B cell (primary cell): Measurements from ENCODE around the gene CREB3. TPM values are rescaled to one million over a fixed set of nuclear protein-coding genes. Genes with fewer than 3 reads are reported as not detected.
A peak's percentile ranks its signal among the peaks of the same experiment; 100 is the strongest.

ENCODE experiments used
- ATAC-seq: fragments of 200-7000 bp; cut with Tn5 transposase; one replicate; pipeline ENCODE4 v1.10.0; 2021; ENCODE audit warnings: low read depth, mild to moderate bottlenecking, moderate number of reproducible peaks, moderate library complexity
- CTCF ChIA-PET: fragments of 350-600 bp; sonication (Branson Sonifier 250); formaldehyde crosslinking; loops from one replicate; lab custom pipeline; 2021; ENCODE audit warnings: antibody characterized with exemption, inconsistent platforms; lab: Charles Lee
- POLR2A ChIA-PET: fragments of 350-600 bp; sonication (Branson Sonifier 250); formaldehyde crosslinking; loops from one replicate; lab custom pipeline; 2021; ENCODE audit warnings: antibody characterized with exemption; lab: Charles Lee
- DNase-seq: peaks from one replicate; pipeline ENCODE4 v3.0.0; 2013
- H2AFZ ChIP-seq: 2 replicates; pipeline ENCODE4 v1.6.1; 2012; ENCODE audit warnings: mild to moderate bottlenecking, low read depth, low read length; ENCODE audit not compliant: insufficient read depth, poor library complexity, severe bottlenecking
- H3K27ac ChIP-seq, 2 donors: 1 replicate in 1 of 2; 2 replicates in 1 of 2; pipeline ENCODE4 v1.5.1; 2012 to 2013; ENCODE audit warnings: low read length in 2 of 2, mild to moderate bottlenecking in 2 of 2, moderate library complexity in 1 of 2
- H3K27me3 ChIP-seq, 4 experiments: fragments of 200-600 bp in 1 of 4; sonication (generic) in 1 of 4; replicated peaks in 1 of 4; 1 replicate in 2 of 4; 2 replicates in 2 of 4; pipeline versions ENCODE4 v1.6.1 to v1.7.0; 2013 to 2016; ENCODE audit warnings: low read length in 3 of 4, mild to moderate bottlenecking in 2 of 4, mixed read lengths in 1 of 4, moderate library complexity in 1 of 4; ENCODE audit not compliant: insufficient read depth in 4 of 4, control insufficient read depth in 3 of 4; ENCODE audit errors: control extremely low read depth in 1 of 4
- H3K36me3 ChIP-seq, 2 experiments: replicated peaks in 1 of 2; 1 replicate in 1 of 2; 2 replicates in 1 of 2; pipeline versions ENCODE4 v1.6.1 to v1.7.1; 2013; ENCODE audit warnings: low read length in 1 of 2; ENCODE audit not compliant: insufficient read depth in 2 of 2, control insufficient read depth in 1 of 2; ENCODE audit errors: control extremely low read depth in 1 of 2, extremely low read depth in 1 of 2
- H3K4me1 ChIP-seq, 2 donors: fragments of 200-600 bp in 1 of 2; sonication (generic) in 1 of 2; 1 replicate in 1 of 2; 2 replicates in 1 of 2; pipeline versions ENCODE4 v1.5.1 to v1.6.1; 2013 to 2017; ENCODE audit warnings: low read length in 2 of 2; ENCODE audit not compliant: control insufficient read depth in 2 of 2, insufficient read depth in 2 of 2
- H3K4me2 ChIP-seq: replicated peaks from 2 replicates; pipeline ENCODE3; 2012; ENCODE audit warnings: mild to moderate bottlenecking, low read depth, low read length; ENCODE audit not compliant: poor library complexity, severe bottlenecking
- H3K4me3 ChIP-seq, 5 experiments: fragments of 200-600 bp in 1 of 5; sonication (generic) in 1 of 5; 1 replicate in 3 of 5; 2 replicates in 2 of 5; pipeline versions ENCODE4 v1.5.1 to v1.7.0; 2011 to 2016; ENCODE audit warnings: low read length in 4 of 5, mild to moderate bottlenecking in 4 of 5, low read depth in 2 of 5, control low read depth in 1 of 5, moderate library complexity in 1 of 5; ENCODE audit not compliant: insufficient read depth in 1 of 5; ENCODE audit errors: control extremely low read depth in 1 of 5, extremely low read depth in 1 of 5
- H3K79me2 ChIP-seq: fragments of 200-600 bp; sonication (generic); one replicate; pipeline ENCODE4 v1.6.0; 2016; ENCODE audit warnings: low read length; ENCODE audit not compliant: control insufficient read depth, insufficient read depth
- H3K9ac ChIP-seq: fragments of 200-600 bp; sonication (generic); 2 replicates; pipeline ENCODE4 v1.6.1; 2017; ENCODE audit warnings: mild to moderate bottlenecking, low read length, moderate library complexity
- H3K9me3 ChIP-seq, 3 donors: one replicate each; pipeline versions ENCODE4 v1.6.1 to v1.7.1; 2013; ENCODE audit warnings: low read length in 2 of 3; ENCODE audit not compliant: control insufficient read depth in 2 of 3, insufficient read depth in 1 of 3; ENCODE audit errors: control extremely low read depth in 1 of 3
- H4K20me1 ChIP-seq: 2 replicates; pipeline ENCODE4 v1.6.0; 2012; ENCODE audit warnings: mild to moderate bottlenecking, low read length; ENCODE audit not compliant: insufficient read depth, control insufficient read depth, poor library complexity, severe bottlenecking
- H3K27ac Mint-ChIP-seq: one replicate; pipeline ENCODE4 v1.8.0; 2021; ENCODE audit warnings: mixed read lengths
- H3K27me3 Mint-ChIP-seq: one replicate; pipeline ENCODE4 v1.8.0; 2021; ENCODE audit warnings: mixed read lengths
- H3K4me1 Mint-ChIP-seq: one replicate; pipeline ENCODE4 v1.8.0; 2021; ENCODE audit warnings: mixed read lengths
- H3K4me3 Mint-ChIP-seq: one replicate; pipeline ENCODE4 v1.8.0; 2021; ENCODE audit warnings: mixed read lengths
- H3K9me3 Mint-ChIP-seq: one replicate; pipeline ENCODE4 v1.8.0; 2022; ENCODE audit warnings: mixed read lengths; ENCODE audit not compliant: insufficient read depth
- EZH2 ChIP-seq: IDR thresholded peaks from 2 replicates; pipeline ENCODE4 v1.6.1; 2012; ENCODE audit warnings: borderline replicate concordance, low read depth, mild to moderate bottlenecking, moderate library complexity, low read length; ENCODE audit not compliant: insufficient read depth, poor library complexity, severe bottlenecking
- WGBS: methylation state at CpG from one replicate; pipeline ENCODE4 v1.1.5; 2013; ENCODE audit warnings: missing lambda C conversion rate; ENCODE audit not compliant: insufficient coverage; 5-methylcytosine and 5-hydroxymethylcytosine counted together
- intact Hi-C: fragments of 100-400 bp; cut with micrococcal nuclease; formaldehyde crosslinking; loops from one replicate; pipeline ENCODE4 v1.10.0; 2022
- polyA minus RNA-seq: library from RNA; depleted of rRNA, polyadenylated mRNA; stranded (reverse); fragments of >200 nt; gene quantifications from 2 replicates; pipeline ENCODE4 v1.2.3, GENCODE V29; 2012
- polyA plus RNA-seq: library from polyadenylated mRNA; depleted of rRNA; stranded (reverse); fragments of >200 nt; gene quantifications from 2 replicates; pipeline ENCODE4 v1.2.3, GENCODE V29; 2012
- total RNA-seq, 2 donors: library from RNA; stranded (reverse); fragments of 120-200 nt in 1 of 2; gene quantifications; 1 replicate in 1 of 2; 2 replicates in 1 of 2; pipeline versions ENCODE4 v1.2.3 to v1.2.4, GENCODE V29; 2013 to 2022
- TF ChIP-seq, protein P1 (sequence below): fragments of 200-600 bp; IDR thresholded peaks from one replicate; pipeline ENCODE4 v1.8.0; 2022; ENCODE audit warnings: antibody characterized with exemption, mild to moderate bottlenecking

Gene CREB3, protein sequence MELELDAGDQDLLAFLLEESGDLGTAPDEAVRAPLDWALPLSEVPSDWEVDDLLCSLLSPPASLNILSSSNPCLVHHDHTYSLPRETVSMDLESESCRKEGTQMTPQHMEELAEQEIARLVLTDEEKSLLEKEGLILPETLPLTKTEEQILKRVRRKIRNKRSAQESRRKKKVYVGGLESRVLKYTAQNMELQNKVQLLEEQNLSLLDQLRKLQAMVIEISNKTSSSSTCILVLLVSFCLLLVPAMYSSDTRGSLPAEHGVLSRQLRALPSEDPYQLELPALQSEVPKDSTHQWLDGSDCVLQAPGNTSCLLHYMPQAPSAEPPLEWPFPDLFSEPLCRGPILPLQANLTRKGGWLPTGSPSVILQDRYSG
- 18.1 and 20.7 TPM in 2 replicates for total RNA-seq
- 17.3 TPM for total RNA-seq (2013)
- 12.3 and 14.2 TPM in 2 replicates for polyA plus RNA-seq
- polyA minus RNA-seq, result 16.3 and 19.7 TPM in 2 replicates

DNA sequence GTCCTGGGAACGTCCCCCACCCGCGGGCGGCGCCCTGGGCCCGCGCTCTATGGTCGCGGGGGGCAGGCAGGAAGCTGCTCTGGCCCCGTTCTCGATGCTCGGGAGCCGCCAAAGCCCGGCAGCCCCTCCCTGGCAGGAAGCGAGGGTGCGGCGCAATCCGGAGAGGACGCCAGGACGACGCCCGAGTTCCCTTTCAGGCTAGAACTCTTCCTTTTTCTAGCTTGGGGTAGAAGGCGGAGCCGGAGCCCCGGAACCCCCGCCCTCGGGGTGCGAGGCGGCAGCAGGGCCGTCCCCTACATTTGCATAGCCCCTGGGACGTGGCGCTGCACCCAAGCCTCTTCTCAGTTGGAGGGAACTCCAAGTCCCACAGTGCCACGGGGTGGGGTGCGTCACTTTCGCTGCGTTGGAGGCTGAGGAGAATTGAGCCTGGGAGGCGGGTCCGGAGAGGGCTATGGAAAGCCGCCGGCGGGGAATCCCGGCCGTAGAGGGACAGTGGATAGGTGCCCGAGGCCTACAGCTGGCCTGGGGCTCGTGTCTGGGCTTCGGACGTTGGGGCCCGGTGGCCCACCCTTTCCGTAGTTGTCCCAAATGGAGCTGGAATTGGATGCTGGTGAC, at the start of gene CREB3, which contains the start of gene TLN1:
CREB3 (plus strand) TSS at position 482 of the 615 bp plus-strand sequence; CDS start at position 589, 107 bp downstream.
TLN1 (minus strand) TSS at position 11 of the 615 bp plus-strand sequence. CDS start 6,501 bp downstream, outside the sequence.
- H3K79me2 ChIP-seq, result peaks cover 60% of the 10 kb centered on the region
- H3K9me3 ChIP-seq, result no peaks in the 10 kb centered on the region
- peak within 1 kb of the TSS; percentile 90 for H2AFZ ChIP-seq
- H4K20me1 ChIP-seq, result peaks cover 37% of the 10 kb centered on the region
- peak within 1 kb of the TSS; percentile 52 to 87 (median 82) for H3K4me3 ChIP-seq
- Mint-ChIP-seq H3K9me3 (no peaks in the 10 kb centered on the region), H3K27ac (peak within 1 kb of the TSS; percentile 96), H3K27me3 (no peaks in the 10 kb centered on the region), H3K4me3 (no peak within 1 kb of the TSS), H3K4me1 (peaks cover 12% of the 10 kb centered on the region)
- CTCF ChIA-PET, result interaction anchor here (0.7 to 9.7 kb wide), 33 partner anchors 9 to 254 kb away, joined by 3 to 142 read pairs (median 6); partner anchors contain the start of genes ARHGEF39, CCDC107, GBA2 and HINT2
- no peaks in the 10 kb centered on the region for H3K27me3 ChIP-seq
- H3K4me1 ChIP-seq, result peaks cover 52 to 60% of the 10 kb centered on the region in 2 donors
- TF ChIP-seq, protein P1, sequence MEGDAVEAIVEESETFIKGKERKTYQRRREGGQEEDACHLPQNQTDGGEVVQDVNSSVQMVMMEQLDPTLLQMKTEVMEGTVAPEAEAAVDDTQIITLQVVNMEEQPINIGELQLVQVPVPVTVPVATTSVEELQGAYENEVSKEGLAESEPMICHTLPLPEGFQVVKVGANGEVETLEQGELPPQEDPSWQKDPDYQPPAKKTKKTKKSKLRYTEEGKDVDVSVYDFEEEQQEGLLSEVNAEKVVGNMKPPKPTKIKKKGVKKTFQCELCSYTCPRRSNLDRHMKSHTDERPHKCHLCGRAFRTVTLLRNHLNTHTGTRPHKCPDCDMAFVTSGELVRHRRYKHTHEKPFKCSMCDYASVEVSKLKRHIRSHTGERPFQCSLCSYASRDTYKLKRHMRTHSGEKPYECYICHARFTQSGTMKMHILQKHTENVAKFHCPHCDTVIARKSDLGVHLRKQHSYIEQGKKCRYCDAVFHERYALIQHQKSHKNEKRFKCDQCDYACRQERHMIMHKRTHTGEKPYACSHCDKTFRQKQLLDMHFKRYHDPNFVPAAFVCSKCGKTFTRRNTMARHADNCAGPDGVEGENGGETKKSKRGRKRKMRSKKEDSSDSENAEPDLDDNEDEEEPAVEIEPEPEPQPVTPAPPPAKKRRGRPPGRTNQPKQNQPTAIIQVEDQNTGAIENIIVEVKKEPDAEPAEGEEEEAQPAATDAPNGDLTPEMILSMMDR, result no peak
- TF ChIP-seq EZH2, result no peak
- intact Hi-C loops, result loop anchor here (1.0 to 10.0 kb wide), 14 partner anchors 13 to 1915 kb away; partner anchors contain the start of genes CCDC107, CLTA, FANCG and GBA2
- peak within 1 kb of the TSS; percentile 84 for H3K9ac ChIP-seq
- H3K4me2 ChIP-seq, result peak within 1 kb of the TSS; percentile 89
- peak; percentile 87 for ATAC-seq
- H3K27ac ChIP-seq, result peak within 1 kb of the TSS; percentile 69 to 92
- POLR2A ChIA-PET, result interaction anchor here (0.6 to 4.4 kb wide), 14 partner anchors 14 to 148 kb away, joined by 3 to 29 read pairs (median 5); partner anchors contain the start of genes CCDC107, GBA2, MSMP and RGP1
- WGBS, result under 1% methylated on average over 49 of the region's 49 CpGs
- DNase-seq, result peak; percentile 98
- H3K36me3 ChIP-seq, result peaks cover 1 to 44% of the 10 kb centered on the region in 2 experiments
